CD14-positive monocyte (primary cell): ENCODE data around the gene PPP1R12B. TPM values are rescaled to one million over a fixed set of nuclear protein-coding genes. Genes with fewer than 3 reads are reported as not detected.
"Not testable (repeated sequence)": the region's sequence is repeated elsewhere in the genome, so short reads cannot be mapped to it uniquely, and the experiment has no call there.

Experiments used
- DNase-seq, 3 donors: peaks; one replicate each; pipeline ENCODE4 v3.0.0-alpha.2; 2011 to 2022
- H2AFZ ChIP-seq: 2 replicates; pipeline ENCODE4 v1.6.0; 2012; ENCODE audit warnings: mild to moderate bottlenecking, low read depth, low read length, inconsistent platforms; ENCODE audit not compliant: insufficient read depth, poor library complexity, severe bottlenecking
- H3K27ac ChIP-seq, 2 donors: 1 replicate in 1 of 2; 2 replicates in 1 of 2; pipeline ENCODE4 v1.5.1; 2012 to 2013; ENCODE audit warnings: low read length in 2 of 2, control low read depth in 1 of 2, inconsistent platforms in 1 of 2, low read depth in 1 of 2, mild to moderate bottlenecking in 1 of 2
- H3K27me3 ChIP-seq, 2 donors: one replicate each; pipeline versions ENCODE4 v1.6.0 to v1.6.1; 2011 to 2013; ENCODE audit warnings: low read length in 2 of 2; ENCODE audit not compliant: control insufficient read depth in 2 of 2, insufficient read depth in 2 of 2
- H3K36me3 ChIP-seq, 2 donors: replicated peaks in 1 of 2; 1 replicate in 1 of 2; 2 replicates in 1 of 2; pipeline versions ENCODE4 v1.5.1 to v1.6.1; 2012 to 2013; ENCODE audit warnings: low read length in 2 of 2, control low read depth in 1 of 2, inconsistent platforms in 1 of 2, mild to moderate bottlenecking in 1 of 2; ENCODE audit not compliant: insufficient read depth in 2 of 2, control insufficient read depth in 1 of 2
- H3K4me1 ChIP-seq, 2 donors: 1 replicate in 1 of 2; 2 replicates in 1 of 2; pipeline versions ENCODE4 v1.5.1 to v1.6.1; 2012 to 2013; ENCODE audit warnings: low read length in 2 of 2, control low read depth in 1 of 2, inconsistent platforms in 1 of 2, mild to moderate bottlenecking in 1 of 2, moderate library complexity in 1 of 2; ENCODE audit not compliant: insufficient read depth in 2 of 2, control insufficient read depth in 1 of 2
- H3K4me2 ChIP-seq: replicated peaks from 2 replicates; pipeline ENCODE3; 2012; ENCODE audit warnings: low read length, moderate library complexity, mild to moderate bottlenecking; ENCODE audit not compliant: poor library complexity, severe bottlenecking; ENCODE audit errors: extremely low read depth
- H3K4me3 ChIP-seq, 3 experiments: fragments of 200-600 bp in 1 of 3; sonication (generic) in 1 of 3; replicated peaks in 1 of 3; 1 replicate in 2 of 3; 2 replicates in 1 of 3; pipeline ENCODE4 v1.5.1; 2011 to 2013; ENCODE audit warnings: low read length in 3 of 3, mild to moderate bottlenecking in 3 of 3, control low read depth in 2 of 3, low read depth in 2 of 3, inconsistent platforms in 1 of 3, moderate library complexity in 1 of 3
- H3K79me2 ChIP-seq: 2 replicates; pipeline ENCODE4 v1.6.0; 2012; ENCODE audit warnings: mild to moderate bottlenecking, control low read depth, inconsistent platforms, low read length, moderate library complexity; ENCODE audit not compliant: insufficient read depth
- H3K9ac ChIP-seq: 2 replicates; pipeline ENCODE4 v1.6.0; 2017; ENCODE audit warnings: low read length, mild to moderate bottlenecking; ENCODE audit not compliant: insufficient read depth, poor library complexity, severe bottlenecking
- H3K9me3 ChIP-seq, 2 donors: replicated peaks in 1 of 2; 1 replicate in 1 of 2; 2 replicates in 1 of 2; pipeline versions ENCODE4 v1.5.1 to v1.6.1; 2012 to 2013; ENCODE audit warnings: low read length in 2 of 2, control low read depth in 1 of 2; ENCODE audit not compliant: control insufficient read depth in 1 of 2, insufficient read depth in 1 of 2
- H4K20me1 ChIP-seq: 2 replicates; pipeline ENCODE4 v1.6.0; 2012; ENCODE audit warnings: mild to moderate bottlenecking, low read length, control low read depth, moderate library complexity; ENCODE audit not compliant: insufficient read depth
- H3K27ac Mint-ChIP-seq, 7 donors: one replicate each; pipeline ENCODE4 v1.8.0; 2020; ENCODE audit warnings: mild to moderate bottlenecking in 7 of 7, mixed read lengths in 7 of 7, moderate library complexity in 6 of 7, inconsistent platforms in 2 of 7
- H3K27me3 Mint-ChIP-seq, 3 donors: one replicate each; pipeline ENCODE4 v1.8.0; 2021 to 2022; ENCODE audit warnings: low read depth in 3 of 3, mild to moderate bottlenecking in 3 of 3, mixed read lengths in 3 of 3, moderate library complexity in 3 of 3, inconsistent platforms in 1 of 3
- H3K36me3 Mint-ChIP-seq, 2 donors: one replicate each; pipeline ENCODE4 v1.8.0; 2020; ENCODE audit warnings: mixed read lengths in 2 of 2, inconsistent platforms in 1 of 2, mild to moderate bottlenecking in 1 of 2
- H3K4me1 Mint-ChIP-seq: one replicate; pipeline ENCODE4 v1.8.0; 2020; ENCODE audit warnings: mild to moderate bottlenecking, mixed read lengths
- H3K4me3 Mint-ChIP-seq, 2 donors: one replicate each; pipeline ENCODE4 v1.8.0; 2020; ENCODE audit warnings: mild to moderate bottlenecking in 2 of 2, mixed read lengths in 2 of 2, moderate library complexity in 1 of 2
- H3K9me3 Mint-ChIP-seq, 7 donors: one replicate each; pipeline ENCODE4 v1.8.0; 2020 to 2022; ENCODE audit warnings: mixed read lengths in 7 of 7, mild to moderate bottlenecking in 6 of 7, moderate library complexity in 6 of 7, inconsistent platforms in 2 of 7
- CTCF ChIP-seq: fragments of 200-600 bp; IDR thresholded peaks from one replicate; pipeline ENCODE4 v1.8.0; 2022; ENCODE audit warnings: antibody characterized with exemption, mild to moderate bottlenecking
- WGBS: methylation state at CpG from one replicate; pipeline ENCODE4 v1.1.5; 2013; ENCODE audit warnings: missing lambda C conversion rate; ENCODE audit not compliant: insufficient coverage; 5-methylcytosine and 5-hydroxymethylcytosine counted together
- intact Hi-C, 2 donors: fragments of 100-400 bp; cut with micrococcal nuclease; formaldehyde crosslinking; loops; one replicate each; pipeline versions ENCODE4 v1.15.0 to v1.15.1; 2023
- polyA plus RNA-seq, 3 donors: library from polyadenylated mRNA; depleted of rRNA in 1 of 3; unstranded in 2 of 3; stranded (reverse) in 1 of 3; fragments of 300-500 nt in 2 of 3; fragments of >200 nt in 1 of 3; fragmentation: Illumina TruSeq in 2 of 3; gene quantifications; 1 replicate in 2 of 3; 2 replicates in 1 of 3; pipeline ENCODE4 v1.2.3, GENCODE V29; 2012 to 2021

PPP1R12B gene
- polyA plus RNA-seq, 3 donors = 1.3 to 12.2 (median 1.7) TPM

GRCh38 chr1:202462342-202463076, 114.0 kb downstream of the PPP1R12B start:
- Histone ChIP-seq H3K9me3 (no peaks in the 10 kb centered on the region), H3K79me2 (no peaks in the 10 kb centered on the region), H3K27me3 (peaks cover 33 to 43% of the 10 kb centered on the region in 2 donors), H4K20me1 (peaks cover 62% of the 10 kb centered on the region), H2AFZ (no peak overlapping the region), H3K9ac (no peak overlapping the region), H3K4me1 (no peaks in the 10 kb centered on the region), H3K4me2 (no peak overlapping the region), H3K27ac (no peak overlapping the region), H3K4me3 (no peak overlapping the region), H3K36me3 (peaks cover 0 to 4% of the 10 kb centered on the region in 2 donors)
- no peak for TF ChIP-seq CTCF
- H3K4me3 Mint-ChIP-seq = peak overlapping the region in 1 of 2 donors; percentile 24
- no peak for DNase-seq
- peaks cover 54 to 55% of the 10 kb centered on the region in 2 donors for H3K36me3 Mint-ChIP-seq
- H3K9me3 Mint-ChIP-seq = peaks cover 0 to 4% (median 0%) of the 10 kb centered on the region in 7 donors
- 100% methylated on average over 1 of the region's 3 CpGs for WGBS
- intact Hi-C loops = loop anchor here (5.0 to 10.0 kb wide), 2 partner anchors 252 to 255 kb away; partner anchors contain the start of gene SYT2 (in 1 of the 2)
- no peak overlapping the region for H3K27ac Mint-ChIP-seq
- H3K27me3 Mint-ChIP-seq = peaks cover 33 to 52% (median 47%) of the 10 kb centered on the region in 3 donors
- H3K4me1 Mint-ChIP-seq = peaks cover 1% of the 10 kb centered on the region

- H3K9ac ChIP-seq, H3K27ac Mint-ChIP-seq, H3K79me2 ChIP-seq, H3K27ac ChIP-seq, H3K36me3 ChIP-seq, H2AFZ ChIP-seq, H3K4me1 ChIP-seq, H3K4me2 ChIP-seq, H3K9me3 ChIP-seq, H3K4me3 ChIP-seq, H3K9me3 Mint-ChIP-seq: not testable (repeated sequence)
- peak in 1 of 3 donors; percentile 24 for DNase-seq
- Histone ChIP-seq H4K20me1 (peaks cover 69% of the 10 kb centered on the region), H3K27me3 (peaks cover 33 to 43% of the 10 kb centered on the region in 2 donors)
- H3K4me3 Mint-ChIP-seq = peak overlapping the region in 1 of 2 donors; percentile 75
- peaks cover 10% of the 10 kb centered on the region for H3K4me1 Mint-ChIP-seq
- TF ChIP-seq CTCF = peak; percentile 65
- intact Hi-C loops = loop anchor here (5.0 to 10.0 kb wide), 2 partner anchors 251 to 253 kb away; partner anchors contain the start of gene SYT2 (in 1 of the 2)
- H3K27me3 Mint-ChIP-seq = peaks cover 40 to 57% (median 48%) of the 10 kb centered on the region in 3 donors
- WGBS = no CpG with 5 or more reads among the region's 4 CpGs
- peaks cover 49 to 51% of the 10 kb centered on the region in 2 donors for H3K36me3 Mint-ChIP-seq
Observed at GRCh38 chr1:202464153-202464742, 115.7 kb downstream of the PPP1R12B start.

GRCh38 chr1:202465644-202466270, 117.3 kb downstream of the PPP1R12B start:
- not testable (repeated sequence) for H3K27ac Mint-ChIP-seq, H3K27ac ChIP-seq, H3K9me3 Mint-ChIP-seq, H2AFZ ChIP-seq, H3K9ac ChIP-seq, H3K4me2 ChIP-seq, H3K4me1 ChIP-seq, H3K36me3 ChIP-seq, H3K79me2 ChIP-seq, H3K4me3 ChIP-seq, DNase-seq, H3K9me3 ChIP-seq
- H3K27me3 ChIP-seq = peaks cover 43 to 55% of the 10 kb centered on the region in 2 donors
- peak overlapping the region in 1 of 2 donors; percentile 79 for H3K4me3 Mint-ChIP-seq
- peaks cover 10% of the 10 kb centered on the region for H3K4me1 Mint-ChIP-seq
- peaks cover 53 to 65% (median 55%) of the 10 kb centered on the region in 3 donors for H3K27me3 Mint-ChIP-seq
- H3K36me3 Mint-ChIP-seq = peaks cover 44% of the 10 kb centered on the region in 2 donors
- H4K20me1 ChIP-seq = peaks cover 76% of the 10 kb centered on the region
- intact Hi-C loops = loop anchor here in 1 of 2 donors (10.0 kb wide), 1 partner anchor 249 kb away; the partner anchor contains the start of gene SYT2
- WGBS = 100% methylated on average over 1 of the region's 3 CpGs
